ENCODE data around the gene CD3G. TPM values are rescaled to one million over a fixed set of nuclear protein-coding genes. Genes with fewer than 3 reads are reported as not detected.

Gene CD3G
- total and polyA plus RNA-seq, 9 of the 15 experiments (the other 6 are each of a cell fraction or from before 2014, with no cell fraction given): 0.30 to 1.7 (median 0.47) TPM

DNA sequence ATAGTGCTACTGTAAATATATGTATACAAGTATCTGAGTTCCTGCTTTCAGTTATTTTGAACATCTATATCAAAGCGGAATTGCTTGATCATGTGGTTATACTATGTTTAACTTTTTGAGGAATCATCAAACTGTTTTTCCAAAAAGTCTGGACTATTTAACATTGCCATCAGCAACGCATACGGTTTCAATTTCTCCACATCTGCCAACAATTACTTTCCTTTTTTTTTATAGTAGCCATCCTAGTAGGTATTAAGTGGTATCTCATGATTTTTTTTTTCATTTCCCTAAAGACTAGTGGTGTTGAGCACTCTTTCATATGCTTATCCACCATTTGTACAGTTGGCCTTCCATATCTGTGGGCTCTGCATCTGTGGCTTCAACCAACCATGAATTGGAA is 13.9 kb downstream of the CD3G start:
- H3K36me3 ChIP-seq (ENCODE audit: control insufficient read depth, insufficient read depth, low read length): peaks cover 9% of the 10 kb centered on the region; the same call in 2 of the 3 replicates
- intact Hi-C loops (cut with micrococcal nuclease) (no loop called here), in situ Hi-C loops (cut with MboI) (no loop called here)
- WGBS (ENCODE audit: insufficient coverage, low coverage, missing lambda C conversion rate): 76% methylated on average over 3 of the region's 3 CpGs
- FAIRE-seq (no peak), ATAC-seq (no peak), DNase-seq (ENCODE audit: extremely low read depth in 1 of 4, low spot score in 3 of 4) (no peak)
- no peaks in the 10 kb centered on the region for H3K27me3 ChIP-seq (ENCODE audit: control insufficient read depth in 2 of 2, insufficient read depth in 2 of 2, low read length in 2 of 2)
- no peak overlapping the region for H3K4me2 ChIP-seq (ENCODE audit: insufficient read depth, low read length)
- H4K20me1 ChIP-seq (replicated peaks; ENCODE audit: control insufficient read depth, insufficient read depth, low read length): no peaks in the 10 kb centered on the region
- no peak overlapping the region for H3K9ac ChIP-seq (ENCODE audit: insufficient read depth in 1 of 2, low read depth in 2 of 2, low read length in 2 of 2)
- H3K27ac ChIP-seq (ENCODE audit: extremely low read depth, low read depth, low read length): no peak overlapping the region
- H2AFZ ChIP-seq (ENCODE audit: low read depth, low read length): no peak overlapping the region; the same call in 1 of the 2 replicates
- TF ChIP-seq SMARCC2 (IDR thresholded peaks at IDR 0.05; ENCODE audit: low read depth) (no peak), ZC3H4 (CRISPR knock-in tag; IDR thresholded peaks at IDR 0.05; ENCODE audit: borderline replicate concordance) (no peak), ZNF436 (CRISPR knock-in tag; IDR thresholded peaks at IDR 0.05) (no peak), SRSF3 (IDR thresholded peaks at IDR 0.05; ENCODE audit: insufficient read depth, low read length) (no peak)
- TF ChIP-seq, protein P1, sequence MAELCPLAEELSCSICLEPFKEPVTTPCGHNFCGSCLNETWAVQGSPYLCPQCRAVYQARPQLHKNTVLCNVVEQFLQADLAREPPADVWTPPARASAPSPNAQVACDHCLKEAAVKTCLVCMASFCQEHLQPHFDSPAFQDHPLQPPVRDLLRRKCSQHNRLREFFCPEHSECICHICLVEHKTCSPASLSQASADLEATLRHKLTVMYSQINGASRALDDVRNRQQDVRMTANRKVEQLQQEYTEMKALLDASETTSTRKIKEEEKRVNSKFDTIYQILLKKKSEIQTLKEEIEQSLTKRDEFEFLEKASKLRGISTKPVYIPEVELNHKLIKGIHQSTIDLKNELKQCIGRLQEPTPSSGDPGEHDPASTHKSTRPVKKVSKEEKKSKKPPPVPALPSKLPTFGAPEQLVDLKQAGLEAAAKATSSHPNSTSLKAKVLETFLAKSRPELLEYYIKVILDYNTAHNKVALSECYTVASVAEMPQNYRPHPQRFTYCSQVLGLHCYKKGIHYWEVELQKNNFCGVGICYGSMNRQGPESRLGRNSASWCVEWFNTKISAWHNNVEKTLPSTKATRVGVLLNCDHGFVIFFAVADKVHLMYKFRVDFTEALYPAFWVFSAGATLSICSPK (IDR thresholded peaks at IDR 0.05; ENCODE audit: borderline replicate concordance): no peak
- no peaks in the 10 kb centered on the region for H3K9me1 ChIP-seq (ENCODE audit: control insufficient read depth, insufficient read depth, low read length)
- peaks cover 4 to 5% of the 10 kb centered on the region in 2 experiments; a peak in 2 of 5 replicates for H3K4me1 ChIP-seq (replicated peaks in 1 of 2; ENCODE audit: control insufficient read depth in 2 of 2, insufficient read depth in 2 of 2, low read length in 2 of 2)
- peaks cover 35% of the 10 kb centered on the region for H3K79me2 ChIP-seq (ENCODE audit: control insufficient read depth, insufficient read depth, low read length)
- no peak overlapping the region for H3K4me3 ChIP-seq
- POLR2A ChIA-PET: no interaction called here
- peaks cover 5% of the 10 kb centered on the region; the same call in 1 of the 2 replicates for H3K9me3 ChIP-seq (replicated peaks; ENCODE audit: control insufficient read depth, insufficient read depth, low read depth, low read length)
- BruUV-seq (replicated peaks): no TSS peak
- CTCF ChIA-PET (ENCODE audit: low intra/inter-chr PET ratio): no interaction called here
